Tibial artery (tissue), 4 donors: ENCODE results near the gene HSD3B1.

Experiments used
- DNase-seq, 2 donors: peaks; one replicate each; pipeline ENCODE4 v3.0.0-alpha.2; 2019
- H3K27ac ChIP-seq, 2 donors: fragments of 200-600 bp; sonication (generic) in 1 of 2; 1 replicate in 1 of 2; 2 replicates in 1 of 2; pipeline ENCODE4 v1.5.1; 2018 to 2019; ENCODE audit warnings: mild to moderate bottlenecking in 1 of 2
- H3K27me3 ChIP-seq, 2 donors: fragments of 200-600 bp; sonication (generic) in 1 of 2; one replicate each; pipeline versions ENCODE4 v1.5.1 to v1.6.0; 2016 to 2019
- H3K36me3 ChIP-seq, 3 donors: fragments of 200-600 bp; sonication (generic) in 2 of 3; one replicate each; pipeline ENCODE4 v1.5.1; 2016 to 2019; ENCODE audit warnings: mild to moderate bottlenecking in 2 of 3
- H3K4me1 ChIP-seq, 4 donors: fragments of 200-600 bp; sonication (generic) in 2 of 4; 1 replicate in 3 of 4; 2 replicates in 1 of 4; pipeline ENCODE4 v1.5.1; 2016 to 2019
- H3K4me3 ChIP-seq, 2 donors: fragments of 200-600 bp; sonication (generic) in 1 of 2; 1 replicate in 1 of 2; 2 replicates in 1 of 2; pipeline ENCODE4 v1.5.1; 2018 to 2019; ENCODE audit warnings: mild to moderate bottlenecking in 2 of 2
- H3K9me3 ChIP-seq, 3 donors: fragments of 200-600 bp; sonication (generic) in 1 of 3; one replicate each; pipeline ENCODE4 v1.5.1; 2016 to 2019
- CTCF ChIP-seq, 2 experiments: fragments of 200-600 bp in 1 of 2; fragments of 450-650 bp in 1 of 2; IDR thresholded peaks; one replicate each; pipeline ENCODE4 v1.5.1; 2017 to 2019; ENCODE audit warnings: antibody characterized with exemption in 2 of 2, mild to moderate bottlenecking in 1 of 2, moderate library complexity in 1 of 2
- intact Hi-C: fragments of 100-400 bp; cut with DNase I; formaldehyde crosslinking; loops from one replicate; pipeline ENCODE4 v1.15.0; 2023; ENCODE audit warnings: low total_unique reads

Gene HSD3B1

GRCh38 chr1:119467857-119468668, 38.9 kb upstream of the HSD3B1 start:
- no peak for TF ChIP-seq CTCF (IDR thresholded peaks at IDR 0.05)
- no peak for DNase-seq
- H3K4me3 ChIP-seq = no peak overlapping the region
- no peaks in the 10 kb centered on the region for H3K4me1 ChIP-seq
- H3K27me3 ChIP-seq = no peaks in the 10 kb centered on the region
- no peak overlapping the region for H3K27ac ChIP-seq
- no peaks in the 10 kb centered on the region for H3K9me3 ChIP-seq
- H3K36me3 ChIP-seq = no peaks in the 10 kb centered on the region
- intact Hi-C loops = no loop called here

- intact Hi-C loops = no loop called here
- Histone ChIP-seq H3K36me3 (no peaks in the 10 kb centered on the region), H3K27ac (no peak overlapping the region), H3K4me1 (no peaks in the 10 kb centered on the region), H3K4me3 (no peak overlapping the region), H3K9me3 (no peaks in the 10 kb centered on the region), H3K27me3 (no peaks in the 10 kb centered on the region)
- DNase-seq = no peak
- no peak for TF ChIP-seq CTCF (IDR thresholded peaks at IDR 0.05)
Observed at GRCh38 chr1:119469741-119470140, 37.3 kb upstream of the HSD3B1 start.

- no peak for DNase-seq
- no peaks in the 10 kb centered on the region for H3K4me1 ChIP-seq
- intact Hi-C loops = no loop called here
- no peaks in the 10 kb centered on the region for H3K36me3 ChIP-seq
- TF ChIP-seq CTCF (IDR thresholded peaks at IDR 0.05) = no peak
- no peaks in the 10 kb centered on the region for H3K27me3 ChIP-seq
- H3K9me3 ChIP-seq = no peaks in the 10 kb centered on the region
- H3K27ac ChIP-seq = no peak overlapping the region
- no peak overlapping the region for H3K4me3 ChIP-seq
Observed at GRCh38 chr1:119470377-119470776, 36.6 kb upstream of the HSD3B1 start.

- TF ChIP-seq CTCF (IDR thresholded peaks at IDR 0.05) = no peak
- H3K9me3 ChIP-seq = no peaks in the 10 kb centered on the region
- H3K36me3 ChIP-seq = no peaks in the 10 kb centered on the region
- H3K27me3 ChIP-seq = no peaks in the 10 kb centered on the region
- no peak overlapping the region for H3K27ac ChIP-seq
- intact Hi-C loops = no loop called here
- no peak overlapping the region for H3K4me3 ChIP-seq
- no peak for DNase-seq
- H3K4me1 ChIP-seq = no peaks in the 10 kb centered on the region
Observed at GRCh38 chr1:119470958-119471357, 36.1 kb upstream of the HSD3B1 start.

GRCh38 chr1:119471566-119471965, 35.4 kb upstream of the HSD3B1 start:
- H3K4me3 ChIP-seq = no peak overlapping the region
- H3K27ac ChIP-seq = no peak overlapping the region
- no peaks in the 10 kb centered on the region for H3K4me1 ChIP-seq
- no peaks in the 10 kb centered on the region for H3K27me3 ChIP-seq
- no peak for DNase-seq
- no peak for TF ChIP-seq CTCF (IDR thresholded peaks at IDR 0.05)
- no peaks in the 10 kb centered on the region for H3K36me3 ChIP-seq
- intact Hi-C loops = no loop called here
- no peaks in the 10 kb centered on the region for H3K9me3 ChIP-seq
